Measurements from ENCODE around the gene IL17RD.
"Not testable (repeated sequence)": the region's sequence is repeated elsewhere in the genome, so short reads cannot be mapped to it uniquely, and the experiment has no call there.

The IL17RD gene

GRCh38 chr3:57093489-57093888 is 71.7 kb downstream of the IL17RD start:
- no peak for DNase-seq (ENCODE audit: low spot score)

GRCh38 chr3:57091521-57092273 is 73.5 kb downstream of the IL17RD start:
- DNase-seq (ENCODE audit: low spot score), result peak; percentile 64

- no peak for DNase-seq (ENCODE audit: low spot score)
Observed at GRCh38 chr3:57089043-57089442, 76.1 kb downstream of the IL17RD start.

- DNase-seq (ENCODE audit: low spot score), result no peak
Observed at GRCh38 chr3:57088503-57088902, 76.7 kb downstream of the IL17RD start.

- DNase-seq (ENCODE audit: low spot score), result no peak
Observed at GRCh38 chr3:57087361-57088092, 77.6 kb downstream of the IL17RD start.

GRCh38 chr3:57086201-57086600 is 79.0 kb downstream of the IL17RD start:
- no peak for DNase-seq (ENCODE audit: low spot score)

- DNase-seq (ENCODE audit: low spot score), result no peak
Observed at GRCh38 chr3:57085211-57085610, 79.9 kb downstream of the IL17RD start.

- not testable (repeated sequence) for DNase-seq (ENCODE audit: low spot score)
Observed at GRCh38 chr3:57083266-57083995, 81.7 kb downstream of the IL17RD start.

- DNase-seq (ENCODE audit: low spot score), result no peak
Observed at GRCh38 chr3:57082481-57082880, 82.7 kb downstream of the IL17RD start.

GRCh38 chr3:57081173-57081572 is 84.0 kb downstream of the IL17RD start:
- no peak for DNase-seq (ENCODE audit: low spot score)

- no peak for DNase-seq (ENCODE audit: low spot score)
Observed at GRCh38 chr3:57080171-57080570, 85.0 kb downstream of the IL17RD start.

- DNase-seq (ENCODE audit: low spot score), result no peak
Observed at GRCh38 chr3:57079474-57079831, 85.7 kb downstream of the IL17RD start.

- DNase-seq (ENCODE audit: low spot score), result peak; percentile 88
Observed at GRCh38 chr3:57078635-57079473, 86.3 kb downstream of the IL17RD start.

GRCh38 chr3:57078344-57078634 is 86.9 kb downstream of the IL17RD start:
- peak; percentile 78 for DNase-seq (ENCODE audit: low spot score)

- DNase-seq (ENCODE audit: low spot score), result no peak
Observed at GRCh38 chr3:57077630-57078343, 87.4 kb downstream of the IL17RD start.

- DNase-seq (ENCODE audit: low spot score), result no peak
Observed at GRCh38 chr3:57076422-57076951, 88.7 kb downstream of the IL17RD start.

- no peak for DNase-seq (ENCODE audit: low spot score)
Observed at GRCh38 chr3:57074135-57074534, 91.0 kb downstream of the IL17RD start.

- DNase-seq (ENCODE audit: low spot score), result no peak
Observed at GRCh38 chr3:57073628-57074027, 91.5 kb downstream of the IL17RD start.

- DNase-seq (ENCODE audit: low spot score), result no peak
Observed at GRCh38 chr3:57069503-57069902, 95.7 kb downstream of the IL17RD start.

GRCh38 chr3:57068437-57069089 is 96.6 kb downstream of the IL17RD start:
- peak; percentile 80 for DNase-seq (ENCODE audit: low spot score)

- no peak for DNase-seq (ENCODE audit: low spot score)
Observed at GRCh38 chr3:57066471-57066870, 98.7 kb downstream of the IL17RD start.
